Left lung (tissue), 10 donors: ENCODE results near the gene PRRX2. TPM values are rescaled to one million over a fixed set of nuclear protein-coding genes. Genes with fewer than 3 reads are reported as not detected.

Source experiments
- ATAC-seq: fragments of 200-7000 bp; cut with Tn5 transposase; one replicate; pipeline ENCODE4 v1.9.1; 2020; ENCODE audit warnings: moderate library complexity
- DNase-seq, 4 donors: peaks; one replicate each; pipeline ENCODE4 v3.0.0-alpha.2; 2013 to 2020
- H3K27ac ChIP-seq, 2 donors: fragments of 200-600 bp; sonication (generic) in 1 of 2; one replicate each; pipeline versions ENCODE4 v1.5.0 to v1.8.0; 2020 to 2021
- H3K27me3 ChIP-seq, 2 donors: fragments of 200-600 bp; sonication (generic) in 1 of 2; one replicate each; pipeline versions ENCODE4 v1.5.0 to v1.8.0; 2020 to 2021
- H3K36me3 ChIP-seq, 2 donors: fragments of 200-600 bp; sonication (generic) in 1 of 2; one replicate each; pipeline versions ENCODE4 v1.5.0 to v1.8.0; 2020 to 2021
- H3K4me1 ChIP-seq, 2 donors: fragments of 200-600 bp; one replicate each; pipeline ENCODE4 v1.8.0; 2021
- H3K4me3 ChIP-seq, 2 donors: fragments of 200-600 bp; sonication (generic) in 1 of 2; one replicate each; pipeline versions ENCODE4 v1.5.0 to v1.8.0; 2020 to 2021; ENCODE audit warnings: mild to moderate bottlenecking in 1 of 2
- H3K9me3 ChIP-seq, 2 donors: fragments of 200-600 bp; sonication (generic) in 1 of 2; one replicate each; pipeline versions ENCODE4 v1.5.0 to v1.8.0; 2020 to 2021
- CTCF ChIP-seq, 2 donors: fragments of 200-600 bp; sonication (generic) in 1 of 2; IDR thresholded peaks; one replicate each; pipeline versions ENCODE4 v1.5.0 to v1.8.0; 2021; ENCODE audit warnings: antibody characterized with exemption in 2 of 2
- intact Hi-C, 2 donors: fragments of 100-400 bp; cut with DNase I; formaldehyde crosslinking; loops; one replicate each; pipeline versions ENCODE4 v1.11.2 to v1.14.2; 2022
- polyA plus RNA-seq, 6 donors: library from polyadenylated mRNA; unstranded; fragments of 120-200 nt; gene quantifications; one replicate each; pipeline ENCODE4 v1.2.1, GENCODE V29; 2013; ENCODE audit not compliant: insufficient read length in 6 of 6
- total RNA-seq, 2 donors: library from RNA; stranded (reverse); fragmentation: NEBNext Ultra II Directional; extraction: Animal tissue kit (Norgen Biotek cat#: 25700); gene quantifications; one replicate each; pipeline ENCODE4 v1.2.1, GENCODE V29; 2021
- donor health status: DM: no; HTN: yes; CAD: no.
- donor health status: DM: no; HTN: no; CAD: no.

The PRRX2 gene
- total and polyA plus RNA-seq, 8 donors: 0.56 to 5.6 (median 1.0) TPM

- Histone ChIP-seq H3K4me1 (no peaks in the 10 kb centered on the region), H3K27ac (no peak overlapping the region), H3K27me3 (peaks cover 0 to 49% of the 10 kb centered on the region in 2 donors), H3K4me3 (no peak overlapping the region), H3K9me3 (no peaks in the 10 kb centered on the region), H3K36me3 (no peaks in the 10 kb centered on the region)
- DNase-seq: no peak
- ATAC-seq: no peak
- intact Hi-C loops: no loop called here
- TF ChIP-seq CTCF (IDR thresholded peaks at IDR 0.05): no peak
These were observed 16.5 kb downstream of the PRRX2 start for GRCh38 chr9:129681924-129682323.

- no peak for DNase-seq
- ATAC-seq: no peak
- Histone ChIP-seq H3K4me1 (no peaks in the 10 kb centered on the region), H3K36me3 (no peaks in the 10 kb centered on the region), H3K27ac (no peak overlapping the region), H3K27me3 (peaks cover 0 to 44% of the 10 kb centered on the region in 2 donors), H3K9me3 (no peaks in the 10 kb centered on the region), H3K4me3 (no peak overlapping the region)
- intact Hi-C loops: no loop called here
- no peak for TF ChIP-seq CTCF (IDR thresholded peaks at IDR 0.05)
These were observed 16.9 kb downstream of the PRRX2 start for GRCh38 chr9:129682381-129682780.

GRCh38 chr9:129685220-129685932, 19.9 kb downstream of the PRRX2 start:
- ATAC-seq (no peak), DNase-seq (no peak)
- no peaks in the 10 kb centered on the region for H3K9me3 ChIP-seq
- H3K27ac ChIP-seq: no peak overlapping the region
- intact Hi-C loops: no loop called here
- no peaks in the 10 kb centered on the region for H3K36me3 ChIP-seq
- no peak overlapping the region for H3K4me3 ChIP-seq
- no peaks in the 10 kb centered on the region for H3K4me1 ChIP-seq
- TF ChIP-seq CTCF (IDR thresholded peaks at IDR 0.05): no peak
- H3K27me3 ChIP-seq: peaks cover 0 to 15% of the 10 kb centered on the region in 2 donors

GRCh38 chr9:129685933-129686259, 20.4 kb downstream of the PRRX2 start:
- Histone ChIP-seq H3K27me3 (peaks cover 0 to 12% of the 10 kb centered on the region in 2 donors), H3K4me3 (no peak overlapping the region), H3K36me3 (no peaks in the 10 kb centered on the region), H3K9me3 (no peaks in the 10 kb centered on the region), H3K4me1 (no peaks in the 10 kb centered on the region), H3K27ac (no peak overlapping the region)
- DNase-seq (no peak), ATAC-seq (no peak)
- TF ChIP-seq CTCF (IDR thresholded peaks at IDR 0.05): no peak
- intact Hi-C loops: no loop called here

GRCh38 chr9:129686736-129687135, 21.3 kb downstream of the PRRX2 start:
- Histone ChIP-seq H3K4me3 (no peak overlapping the region), H3K27ac (no peak overlapping the region), H3K4me1 (no peaks in the 10 kb centered on the region), H3K9me3 (no peaks in the 10 kb centered on the region), H3K36me3 (no peaks in the 10 kb centered on the region), H3K27me3 (peaks cover 0 to 6% of the 10 kb centered on the region in 2 donors)
- no peak for TF ChIP-seq CTCF (IDR thresholded peaks at IDR 0.05)
- intact Hi-C loops: no loop called here
- DNase-seq (no peak), ATAC-seq (no peak)
